HEK293 (cell line): Measurements from ENCODE around the gene OBP2B.
A peak's percentile ranks its signal among the peaks of the same experiment; 100 is the strongest.

ENCODE experiments used
- CTCF ChIA-PET: fragments of 350-600 bp; formaldehyde crosslinking; extraction: SDS; loops from one replicate; lab custom pipeline; 2021; ENCODE audit warnings: antibody characterized with exemption; lab: Yijun Ruan, JAX
- POLR2A ChIA-PET: fragments of 300-600 bp; formaldehyde crosslinking; extraction: SDS; loops from one replicate; lab custom pipeline; 2020; ENCODE audit warnings: antibody characterized with exemption, inconsistent platforms; lab: Yijun Ruan, JAX
- H3K27ac ChIP-seq: fragments of 200-500 bp; sonication (Bioruptor generic); 2 replicates; pipeline ENCODE4 v1.5.1; 2014; ENCODE audit warnings: low read depth, low read length, control low read depth, inconsistent platforms; ENCODE audit errors: extremely low read depth
- H3K36me3 ChIP-seq, 2 experiments: fragments of 200-500 bp in 1 of 2; sonication (Bioruptor generic) in 1 of 2; 1 replicate in 1 of 2; 2 replicates in 1 of 2; pipeline ENCODE4 v1.5.1; 2014 to 2017; ENCODE audit warnings: inconsistent platforms in 2 of 2, low read length in 2 of 2; ENCODE audit not compliant: control insufficient read depth in 2 of 2, insufficient read depth in 1 of 2
- H3K4me1 ChIP-seq: fragments of 200-500 bp; sonication (Bioruptor generic); 2 replicates; pipeline ENCODE4 v1.5.1; 2014; ENCODE audit warnings: mild to moderate bottlenecking, low read length, inconsistent platforms; ENCODE audit not compliant: control insufficient read depth, insufficient read depth
- H3K4me3 ChIP-seq: 2 replicates; pipeline ENCODE4 v1.5.1; 2011; ENCODE audit warnings: low read depth, mild to moderate bottlenecking, control low read depth, low read length, moderate library complexity
- H3K9me3 ChIP-seq: fragments of 200-500 bp; sonication (Bioruptor generic); 2 replicates; pipeline ENCODE4 v1.5.1; 2014; ENCODE audit warnings: low read depth, low read length, inconsistent platforms; ENCODE audit not compliant: control insufficient read depth, insufficient read depth
- EGR2 ChIP-seq: fragments of 450-650 bp; formaldehyde crosslinking; IDR thresholded peaks from 2 replicates; pipeline ENCODE4 v1.5.1; 2016; ENCODE audit warnings: low read depth, missing biosample characterization, missing genetic modification characterization
- GFI1B ChIP-seq: fragments of 450-650 bp; formaldehyde crosslinking; IDR thresholded peaks from 2 replicates; pipeline ENCODE4 v1.5.1; 2016; ENCODE audit warnings: missing biosample characterization, missing genetic modification characterization
- INSM2 ChIP-seq: fragments of 450-650 bp; formaldehyde crosslinking; IDR thresholded peaks from 2 replicates; pipeline ENCODE4 v1.5.1; 2016; ENCODE audit warnings: missing biosample characterization, missing genetic modification characterization
- KLF1 ChIP-seq: fragments of 450-650 bp; formaldehyde crosslinking; IDR thresholded peaks from 2 replicates; pipeline ENCODE4 v1.5.1; 2016; ENCODE audit warnings: missing biosample characterization, missing genetic modification characterization
- PRDM1 ChIP-seq: fragments of 450-650 bp; formaldehyde crosslinking; IDR thresholded peaks from 2 replicates; pipeline ENCODE4; 2016; ENCODE audit warnings: missing biosample characterization, missing genetic modification characterization
- PRDM10 ChIP-seq: fragments of 450-650 bp; formaldehyde crosslinking; IDR thresholded peaks from 2 replicates; pipeline ENCODE4 v1.5.1; 2016; ENCODE audit warnings: missing biosample characterization, missing genetic modification characterization
- ZFHX2 ChIP-seq: fragments of 450-650 bp; formaldehyde crosslinking; conservative IDR thresholded peaks from 2 replicates; pipeline ENCODE4 v1.5.1; 2016; ENCODE audit warnings: missing biosample characterization, missing genetic modification characterization
- ZFP41 ChIP-seq: fragments of 450-650 bp; formaldehyde crosslinking; IDR thresholded peaks from 2 replicates; pipeline ENCODE4 v1.5.1; 2016; ENCODE audit warnings: missing biosample characterization, missing genetic modification characterization, borderline replicate concordance
- ZNF155 ChIP-seq: fragments of 450-650 bp; formaldehyde crosslinking; IDR thresholded peaks from 2 replicates; pipeline ENCODE4 v1.5.1; 2016; ENCODE audit warnings: missing biosample characterization, missing genetic modification characterization
- ZNF24 ChIP-seq: fragments of 450-650 bp; formaldehyde crosslinking; IDR thresholded peaks from 2 replicates; pipeline ENCODE4 v1.5.1; 2016; ENCODE audit warnings: missing biosample characterization, missing genetic modification characterization
- ZNF266 ChIP-seq: fragments of 450-650 bp; formaldehyde crosslinking; IDR thresholded peaks from 2 replicates; pipeline ENCODE4 v1.5.1; 2016; ENCODE audit warnings: missing biosample characterization, missing genetic modification characterization, low read depth
- ZNF416 ChIP-seq: fragments of 450-650 bp; formaldehyde crosslinking; IDR thresholded peaks from 2 replicates; pipeline ENCODE4 v1.5.1; 2016; ENCODE audit warnings: missing biosample characterization, missing genetic modification characterization
- ZNF513 ChIP-seq: fragments of 450-650 bp; IDR thresholded peaks from 2 replicates; pipeline ENCODE4 v1.5.1; 2018; ENCODE audit warnings: missing biosample characterization, missing genetic modification characterization
- ZNF518A ChIP-seq: fragments of 450-650 bp; formaldehyde crosslinking; conservative IDR thresholded peaks from 2 replicates; pipeline ENCODE4 v1.5.1; 2016; ENCODE audit warnings: low read depth, missing biosample characterization, missing genetic modification characterization
- ZNF580 ChIP-seq: fragments of 450-650 bp; formaldehyde crosslinking; IDR thresholded peaks from 2 replicates; pipeline ENCODE4 v1.5.1; 2016; ENCODE audit warnings: missing biosample characterization, missing genetic modification characterization
- ZNF664 ChIP-seq: fragments of 450-650 bp; formaldehyde crosslinking; IDR thresholded peaks from 2 replicates; pipeline ENCODE4 v1.5.1; 2016; ENCODE audit warnings: missing biosample characterization, missing genetic modification characterization
- ZNF76 ChIP-seq: fragments of 450-650 bp; formaldehyde crosslinking; IDR thresholded peaks from 2 replicates; pipeline ENCODE4; 2016; ENCODE audit warnings: low read depth, missing biosample characterization, missing genetic modification characterization, borderline replicate concordance
- ZSCAN18 ChIP-seq: fragments of 450-650 bp; formaldehyde crosslinking; IDR thresholded peaks from 2 replicates; pipeline ENCODE4 v1.5.1; 2016; ENCODE audit warnings: missing biosample characterization, missing genetic modification characterization
- ZSCAN5A ChIP-seq: fragments of 450-650 bp; formaldehyde crosslinking; IDR thresholded peaks from 2 replicates; pipeline ENCODE4 v1.5.1; 2016; ENCODE audit warnings: missing biosample characterization, missing genetic modification characterization

Gene OBP2B

GRCh38 chr9:133252301-133253020 lies 43.4 kb upstream of the OBP2B start (continued):
- TF ChIP-seq ZNF580 (tag by site-specific recombination) (no peak), GFI1B (tag by site-specific recombination) (no peak)

GRCh38 chr9:133251773-133252172 lies 42.7 kb upstream of the OBP2B start:
- ChIA-PET CTCF (interaction anchor here (0.5 to 1.9 kb wide), 2 partner anchors 12 to 62 kb away, joined by 3 to 6 read pairs; no protein-coding TSS in a partner anchor), POLR2A (no interaction called here)
- H3K27ac ChIP-seq, result no peak overlapping the region
- H3K9me3 ChIP-seq, result no peaks in the 10 kb centered on the region
- no peak overlapping the region for H3K4me3 ChIP-seq
- H3K36me3 ChIP-seq, result no peaks in the 10 kb centered on the region
- TF ChIP-seq ZNF664 (tag by site-specific recombination) (no peak), ZNF76 (no peak), ZNF518A (tag by site-specific recombination) (no peak), ZFP41 (tag by site-specific recombination) (no peak), ZNF513 (no peak), ZSCAN5A (tag by site-specific recombination) (no peak), ZNF266 (tag by site-specific recombination) (no peak), ZNF24 (tag by site-specific recombination) (no peak), ZFHX2 (tag by site-specific recombination) (peak; percentile 40), ZSCAN18 (tag by site-specific recombination) (no peak), INSM2 (tag by site-specific recombination) (no peak), ZNF155 (tag by site-specific recombination) (no peak), KLF1 (tag by site-specific recombination) (peak; percentile 94), ZNF416 (tag by site-specific recombination) (no peak), PRDM1 (tag by site-specific recombination) (no peak), EGR2 (tag by site-specific recombination) (0 out of 2 replicates have a peak, but pooled peaks have one; percentile 39), PRDM10 (tag by site-specific recombination) (no peak)
- H3K4me1 ChIP-seq, result no peaks in the 10 kb centered on the region
